ENCODE data around the gene TTC28. TPM values are rescaled to one million over a fixed set of nuclear protein-coding genes. Genes with fewer than 3 reads are reported as not detected.

TTC28 gene
- total and polyA plus RNA-seq, 10 of the 15 experiments (the other 5 are each of a cell fraction or from before 2014, with no cell fraction given): 0.15 to 8.4 (median 1.4) TPM

GRCh38 chr22:28604966-28605761, 74.5 kb downstream of the TTC28 start (continued):
- TF ChIP-seq BCL3 (IDR thresholded peaks at IDR 0.05; ENCODE audit: borderline replicate concordance, insufficient read depth, low read depth, low read length, poor library complexity, severe bottlenecking): no peak
- TF ChIP-seq SMC3 (IDR thresholded peaks at IDR 0.05; ENCODE audit: borderline replicate concordance, low read length): no peak
- no peak for TF ChIP-seq NFYB (IDR thresholded peaks at IDR 0.05; ENCODE audit: insufficient read depth, low read depth, low read length)
- TF ChIP-seq, protein P1, sequence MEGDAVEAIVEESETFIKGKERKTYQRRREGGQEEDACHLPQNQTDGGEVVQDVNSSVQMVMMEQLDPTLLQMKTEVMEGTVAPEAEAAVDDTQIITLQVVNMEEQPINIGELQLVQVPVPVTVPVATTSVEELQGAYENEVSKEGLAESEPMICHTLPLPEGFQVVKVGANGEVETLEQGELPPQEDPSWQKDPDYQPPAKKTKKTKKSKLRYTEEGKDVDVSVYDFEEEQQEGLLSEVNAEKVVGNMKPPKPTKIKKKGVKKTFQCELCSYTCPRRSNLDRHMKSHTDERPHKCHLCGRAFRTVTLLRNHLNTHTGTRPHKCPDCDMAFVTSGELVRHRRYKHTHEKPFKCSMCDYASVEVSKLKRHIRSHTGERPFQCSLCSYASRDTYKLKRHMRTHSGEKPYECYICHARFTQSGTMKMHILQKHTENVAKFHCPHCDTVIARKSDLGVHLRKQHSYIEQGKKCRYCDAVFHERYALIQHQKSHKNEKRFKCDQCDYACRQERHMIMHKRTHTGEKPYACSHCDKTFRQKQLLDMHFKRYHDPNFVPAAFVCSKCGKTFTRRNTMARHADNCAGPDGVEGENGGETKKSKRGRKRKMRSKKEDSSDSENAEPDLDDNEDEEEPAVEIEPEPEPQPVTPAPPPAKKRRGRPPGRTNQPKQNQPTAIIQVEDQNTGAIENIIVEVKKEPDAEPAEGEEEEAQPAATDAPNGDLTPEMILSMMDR (IDR thresholded peaks at IDR 0.05 in 2 of 3, conservative IDR thresholded peaks at IDR 0.05 in 1 of 3; ENCODE audit: control insufficient read depth in 2 of 3, extremely low read depth in 1 of 3, insufficient read depth in 1 of 3, low read depth in 3 of 3, low read length in 3 of 3): no peak
- no peak for TF ChIP-seq NFXL1 (IDR thresholded peaks at IDR 0.05; ENCODE audit: borderline replicate concordance)
- no peak for TF ChIP-seq ZNF384 (IDR thresholded peaks at IDR 0.05; ENCODE audit: borderline replicate concordance, low read depth, low read length)
- TF ChIP-seq, protein P2, sequence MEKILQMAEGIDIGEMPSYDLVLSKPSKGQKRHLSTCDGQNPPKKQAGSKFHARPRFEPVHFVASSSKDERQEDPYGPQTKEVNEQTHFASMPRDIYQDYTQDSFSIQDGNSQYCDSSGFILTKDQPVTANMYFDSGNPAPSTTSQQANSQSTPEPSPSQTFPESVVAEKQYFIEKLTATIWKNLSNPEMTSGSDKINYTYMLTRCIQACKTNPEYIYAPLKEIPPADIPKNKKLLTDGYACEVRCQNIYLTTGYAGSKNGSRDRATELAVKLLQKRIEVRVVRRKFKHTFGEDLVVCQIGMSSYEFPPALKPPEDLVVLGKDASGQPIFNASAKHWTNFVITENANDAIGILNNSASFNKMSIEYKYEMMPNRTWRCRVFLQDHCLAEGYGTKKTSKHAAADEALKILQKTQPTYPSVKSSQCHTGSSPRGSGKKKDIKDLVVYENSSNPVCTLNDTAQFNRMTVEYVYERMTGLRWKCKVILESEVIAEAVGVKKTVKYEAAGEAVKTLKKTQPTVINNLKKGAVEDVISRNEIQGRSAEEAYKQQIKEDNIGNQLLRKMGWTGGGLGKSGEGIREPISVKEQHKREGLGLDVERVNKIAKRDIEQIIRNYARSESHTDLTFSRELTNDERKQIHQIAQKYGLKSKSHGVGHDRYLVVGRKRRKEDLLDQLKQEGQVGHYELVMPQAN (conservative IDR thresholded peaks at IDR 0.05): no peak

Measured in GM12878 (cell line).